HG02885 (cell line): ENCODE results near the gene COA8.

Source experiments
- ATAC-seq: cut with Tn5 transposase; IDR thresholded peaks from one replicate; pipeline ENCODE4 v1.9.1; 2021; ENCODE audit warnings: mild to moderate bottlenecking; ENCODE audit not compliant: unreplicated experiment, poor library complexity

COA8 gene

GRCh38 chr14:103562429-103563225 is at the start of gene COA8, which contains the start of gene BAG5:
Gene COA8, plus strand, starts transcription at chr14:103562960. Its CDS starts 42 bp downstream, at chr14:103563002.
Gene BAG5, minus strand, starts transcription at chr14:103562657. Its CDS starts 1,493 bp downstream, at chr14:103561164.
- ATAC-seq: peak; percentile 78

- no peak for ATAC-seq
Measured at GRCh38 chr14:103514596-103515421, 48.0 kb upstream of the COA8 start.

- ATAC-seq: no peak
Measured at GRCh38 chr14:103516426-103517173, 46.2 kb upstream of the COA8 start.

- no peak for ATAC-seq
Measured at GRCh38 chr14:103517174-103517566, 45.6 kb upstream of the COA8 start.

- no peak for ATAC-seq
Measured at GRCh38 chr14:103517721-103518421, 44.9 kb upstream of the COA8 start.

- ATAC-seq: no peak
Measured at GRCh38 chr14:103518422-103519042, 44.2 kb upstream of the COA8 start.

GRCh38 chr14:103519043-103519836 is 43.5 kb upstream of the COA8 start:
- ATAC-seq: no peak

GRCh38 chr14:103519837-103520212 is 42.9 kb upstream of the COA8 start:
- no peak for ATAC-seq

GRCh38 chr14:103520269-103520656 is 42.5 kb upstream of the COA8 start:
- no peak for ATAC-seq

GRCh38 chr14:103520657-103521437 is 41.9 kb upstream of the COA8 start:
- ATAC-seq: peak; percentile 39

- peak; percentile 16 for ATAC-seq
Measured at GRCh38 chr14:103521438-103521950, 41.3 kb upstream of the COA8 start.

- ATAC-seq: no peak
Measured at GRCh38 chr14:103521951-103522563, 40.7 kb upstream of the COA8 start.

- ATAC-seq: no peak
Measured at GRCh38 chr14:103522649-103523574, 39.8 kb upstream of the COA8 start, which contains the start of gene CKB. Gene CKB, minus strand, starts transcription at chr14:103522830. Its CDS starts 337 bp downstream, at chr14:103522493.

GRCh38 chr14:103523575-103523954 is 39.2 kb upstream of the COA8 start:
- ATAC-seq: no peak

- no peak for ATAC-seq
Measured at GRCh38 chr14:103524002-103524935, 38.5 kb upstream of the COA8 start.
